Activated T-helper 2 cell treated with anti-CD3 and anti-CD28 coated beads, Interferon-gamma antibody, Interleukin-2, Interleukin-4, amounts not matched to agents 10 μg/mL and 5 μg/mL and 100 μg/mL, durations not matched to agents 14 hours and 24 hours and 36 hours (primary cell): ENCODE measurements around the gene CDH4. TPM values are rescaled to one million over a fixed set of nuclear protein-coding genes. Genes with fewer than 3 reads are reported as not detected.

Experiments used
- DNase-seq: peaks from one replicate; pipeline ENCODE4 v3.0.0; 2021; ENCODE audit warnings: low spot score
- H3K27ac Mint-ChIP-seq: one replicate; pipeline ENCODE4 v1.8.0; 2021; ENCODE audit warnings: mixed read lengths
- H3K27me3 Mint-ChIP-seq: one replicate; pipeline ENCODE4 v1.8.0; 2021; ENCODE audit warnings: low read depth, mixed read lengths
- H3K36me3 Mint-ChIP-seq: one replicate; pipeline ENCODE4 v1.8.0; 2021; ENCODE audit warnings: low read depth, mixed read lengths
- H3K4me1 Mint-ChIP-seq: one replicate; pipeline ENCODE4 v1.8.0; 2021; ENCODE audit warnings: low read depth, mixed read lengths
- H3K4me3 Mint-ChIP-seq: one replicate; pipeline ENCODE4 v1.8.0; 2021; ENCODE audit warnings: low read depth, mild to moderate bottlenecking, moderate library complexity, mixed read lengths
- H3K9me3 Mint-ChIP-seq: one replicate; pipeline ENCODE4 v1.8.0; 2021; ENCODE audit warnings: mixed read lengths
- intact Hi-C: fragments of 100-400 bp; cut with micrococcal nuclease; formaldehyde crosslinking; loops from one replicate; pipeline ENCODE4 v1.15.1; 2023
- total RNA-seq: library from RNA; stranded (reverse); gene quantifications from 2 replicates; pipeline ENCODE4 v1.2.3, GENCODE V29; 2022

CDH4 gene
- total RNA-seq, 1 donor from 2014 or later, result not detected

- DNase-seq, result no peak
- no peak overlapping the region for H3K27ac Mint-ChIP-seq
- H3K9me3 Mint-ChIP-seq, result no peaks in the 10 kb centered on the region
- no peaks in the 10 kb centered on the region for H3K36me3 Mint-ChIP-seq
- H3K4me3 Mint-ChIP-seq, result no peak overlapping the region
- H3K27me3 Mint-ChIP-seq, result no peaks in the 10 kb centered on the region
- intact Hi-C loops, result no loop called here
- no peaks in the 10 kb centered on the region for H3K4me1 Mint-ChIP-seq
Measured at GRCh38 chr20:61291166-61291829, 39.2 kb downstream of the CDH4 start.

- H3K4me1 Mint-ChIP-seq, result no peaks in the 10 kb centered on the region
- no peak for DNase-seq
- H3K9me3 Mint-ChIP-seq, result no peaks in the 10 kb centered on the region
- no peaks in the 10 kb centered on the region for H3K27me3 Mint-ChIP-seq
- H3K36me3 Mint-ChIP-seq, result no peaks in the 10 kb centered on the region
- intact Hi-C loops, result no loop called here
- no peak overlapping the region for H3K27ac Mint-ChIP-seq
- no peak overlapping the region for H3K4me3 Mint-ChIP-seq
Measured at GRCh38 chr20:61292391-61292790, 40.3 kb downstream of the CDH4 start.

GRCh38 chr20:61292821-61293612 lies 41.0 kb downstream of the CDH4 start:
- no peaks in the 10 kb centered on the region for H3K4me1 Mint-ChIP-seq
- H3K27me3 Mint-ChIP-seq, result no peaks in the 10 kb centered on the region

GRCh38 chr20:61293951-61294350 lies 41.9 kb downstream of the CDH4 start:
- intact Hi-C loops, result no loop called here
- DNase-seq, result no peak
- no peak overlapping the region for H3K4me3 Mint-ChIP-seq
- no peaks in the 10 kb centered on the region for H3K27me3 Mint-ChIP-seq
- no peaks in the 10 kb centered on the region for H3K9me3 Mint-ChIP-seq
- H3K36me3 Mint-ChIP-seq, result no peaks in the 10 kb centered on the region
- H3K4me1 Mint-ChIP-seq, result no peaks in the 10 kb centered on the region
- no peak overlapping the region for H3K27ac Mint-ChIP-seq

More at GRCh38 chr20:61292821-61293612, 41.0 kb downstream of the CDH4 start:
- Mint-ChIP-seq H3K4me3 (no peak overlapping the region), H3K27ac (no peak overlapping the region), H3K9me3 (no peaks in the 10 kb centered on the region), H3K36me3 (no peaks in the 10 kb centered on the region)
- intact Hi-C loops, result no loop called here
- no peak for DNase-seq

GRCh38 chr20:61295249-61295648 lies 43.2 kb downstream of the CDH4 start:
- intact Hi-C loops, result no loop called here
- DNase-seq, result no peak
- H3K9me3 Mint-ChIP-seq, result no peaks in the 10 kb centered on the region
- no peak overlapping the region for H3K4me3 Mint-ChIP-seq
- H3K4me1 Mint-ChIP-seq, result no peaks in the 10 kb centered on the region
- no peaks in the 10 kb centered on the region for H3K36me3 Mint-ChIP-seq
- no peaks in the 10 kb centered on the region for H3K27me3 Mint-ChIP-seq
- H3K27ac Mint-ChIP-seq, result no peak overlapping the region

GRCh38 chr20:61295682-61296628 lies 43.9 kb downstream of the CDH4 start:
- no peaks in the 10 kb centered on the region for H3K9me3 Mint-ChIP-seq
- H3K27ac Mint-ChIP-seq, result no peak overlapping the region
- DNase-seq, result no peak
- H3K36me3 Mint-ChIP-seq, result no peaks in the 10 kb centered on the region
- intact Hi-C loops, result no loop called here
- H3K4me1 Mint-ChIP-seq, result no peaks in the 10 kb centered on the region
- H3K27me3 Mint-ChIP-seq, result no peaks in the 10 kb centered on the region
- no peak overlapping the region for H3K4me3 Mint-ChIP-seq

GRCh38 chr20:61296629-61297019 lies 44.6 kb downstream of the CDH4 start:
- Mint-ChIP-seq H3K27me3 (no peaks in the 10 kb centered on the region), H3K4me3 (no peak overlapping the region), H3K36me3 (no peaks in the 10 kb centered on the region), H3K9me3 (no peaks in the 10 kb centered on the region), H3K4me1 (no peaks in the 10 kb centered on the region), H3K27ac (no peak overlapping the region)
- DNase-seq, result no peak
- intact Hi-C loops, result no loop called here

- Mint-ChIP-seq H3K27ac (no peak overlapping the region), H3K4me1 (no peaks in the 10 kb centered on the region), H3K36me3 (no peaks in the 10 kb centered on the region), H3K9me3 (no peaks in the 10 kb centered on the region), H3K4me3 (no peak overlapping the region), H3K27me3 (no peaks in the 10 kb centered on the region)
- intact Hi-C loops, result no loop called here
- DNase-seq, result no peak
Measured at GRCh38 chr20:61297491-61297890, 45.4 kb downstream of the CDH4 start.

GRCh38 chr20:61297986-61298385 lies 45.9 kb downstream of the CDH4 start:
- intact Hi-C loops, result no loop called here
- Mint-ChIP-seq H3K4me1 (no peaks in the 10 kb centered on the region), H3K27me3 (no peaks in the 10 kb centered on the region), H3K36me3 (no peaks in the 10 kb centered on the region), H3K4me3 (no peak overlapping the region), H3K27ac (no peak overlapping the region), H3K9me3 (no peaks in the 10 kb centered on the region)
- DNase-seq, result no peak

- intact Hi-C loops, result no loop called here
Measured at GRCh38 chr20:61298661-61299060, 46.6 kb downstream of the CDH4 start.

GRCh38 chr20:61299104-61299503 lies 47.0 kb downstream of the CDH4 start:
- H3K4me1 Mint-ChIP-seq, result no peaks in the 10 kb centered on the region
- no peaks in the 10 kb centered on the region for H3K36me3 Mint-ChIP-seq
- H3K4me3 Mint-ChIP-seq, result no peak overlapping the region
- no peaks in the 10 kb centered on the region for H3K9me3 Mint-ChIP-seq
- no peaks in the 10 kb centered on the region for H3K27me3 Mint-ChIP-seq
- H3K27ac Mint-ChIP-seq, result no peak overlapping the region
- no peak for DNase-seq
- intact Hi-C loops, result no loop called here

More at GRCh38 chr20:61298661-61299060, 46.6 kb downstream of the CDH4 start:
- Mint-ChIP-seq H3K4me3 (no peak overlapping the region), H3K36me3 (no peaks in the 10 kb centered on the region), H3K9me3 (no peaks in the 10 kb centered on the region), H3K27ac (no peak overlapping the region), H3K4me1 (no peaks in the 10 kb centered on the region), H3K27me3 (no peaks in the 10 kb centered on the region)
- no peak for DNase-seq

- Mint-ChIP-seq H3K4me3 (no peak overlapping the region), H3K36me3 (no peaks in the 10 kb centered on the region)
Measured at GRCh38 chr20:61299618-61300017, 47.6 kb downstream of the CDH4 start.

More at GRCh38 chr20:61299618-61300017, 47.6 kb downstream of the CDH4 start:
- DNase-seq, result no peak
- no peaks in the 10 kb centered on the region for H3K9me3 Mint-ChIP-seq
- H3K27me3 Mint-ChIP-seq, result no peaks in the 10 kb centered on the region
- intact Hi-C loops, result no loop called here
- no peak overlapping the region for H3K27ac Mint-ChIP-seq
- no peaks in the 10 kb centered on the region for H3K4me1 Mint-ChIP-seq
